A549 (cell line): ENCODE measurements around the gene B3GAT1.

Source experiments
- HDAC2 ChIP-seq: fragments of 200-600 bp; sonication (generic); IDR thresholded peaks from 2 replicates; pipeline ENCODE4 v1.6.1; 2016
- HOXB13 ChIP-seq: fragments of 250-450 bp; sonication (Bioruptor Pico); IDR thresholded peaks from 2 replicates; pipeline ENCODE4 v1.5.0; 2020; ENCODE audit warnings: low read depth, mild to moderate bottlenecking, moderate library complexity
- POLR2A ChIP-seq: IDR thresholded peaks from 2 replicates; pipeline ENCODE4 v1.6.1; 2012; ENCODE audit warnings: mild to moderate bottlenecking, low read length
- RCOR1 ChIP-seq: fragments of 150-350 bp; IDR thresholded peaks from 2 replicates; pipeline ENCODE4 v1.6.1; 2014; ENCODE audit warnings: antibody characterized with exemption, low read length, low read depth
- TF ChIP-seq, protein P1 (sequence below): fragments of >200 bp; sonication (Bioruptor Twin); formaldehyde crosslinking; IDR thresholded peaks from 3 replicates; pipeline ENCODE4 v1.5.1; 2016

- TF ChIP-seq HOXB13 (CRISPR knock-in tag), result no peak
- no peak for TF ChIP-seq RCOR1
- TF ChIP-seq, protein P1, sequence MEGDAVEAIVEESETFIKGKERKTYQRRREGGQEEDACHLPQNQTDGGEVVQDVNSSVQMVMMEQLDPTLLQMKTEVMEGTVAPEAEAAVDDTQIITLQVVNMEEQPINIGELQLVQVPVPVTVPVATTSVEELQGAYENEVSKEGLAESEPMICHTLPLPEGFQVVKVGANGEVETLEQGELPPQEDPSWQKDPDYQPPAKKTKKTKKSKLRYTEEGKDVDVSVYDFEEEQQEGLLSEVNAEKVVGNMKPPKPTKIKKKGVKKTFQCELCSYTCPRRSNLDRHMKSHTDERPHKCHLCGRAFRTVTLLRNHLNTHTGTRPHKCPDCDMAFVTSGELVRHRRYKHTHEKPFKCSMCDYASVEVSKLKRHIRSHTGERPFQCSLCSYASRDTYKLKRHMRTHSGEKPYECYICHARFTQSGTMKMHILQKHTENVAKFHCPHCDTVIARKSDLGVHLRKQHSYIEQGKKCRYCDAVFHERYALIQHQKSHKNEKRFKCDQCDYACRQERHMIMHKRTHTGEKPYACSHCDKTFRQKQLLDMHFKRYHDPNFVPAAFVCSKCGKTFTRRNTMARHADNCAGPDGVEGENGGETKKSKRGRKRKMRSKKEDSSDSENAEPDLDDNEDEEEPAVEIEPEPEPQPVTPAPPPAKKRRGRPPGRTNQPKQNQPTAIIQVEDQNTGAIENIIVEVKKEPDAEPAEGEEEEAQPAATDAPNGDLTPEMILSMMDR, result no peak
- TF ChIP-seq HDAC2, result no peak
- TF ChIP-seq POLR2A, result no peak
Observed at GRCh38 chr11:134440851-134441250, 28.8 kb upstream of the B3GAT1 start.
